Neural progenitor cell (in vitro differentiated cells): ENCODE results near the gene RBBP8NL.

ENCODE experiments used
- EZH2 ChIP-seq: fragments of 200-600 bp; sonication (generic); IDR thresholded peaks from 2 replicates; pipeline ENCODE4 v1.6.1; 2017; ENCODE audit warnings: antibody characterized with exemption, mild to moderate bottlenecking, moderate library complexity
- EZH2phosphoT487 ChIP-seq: fragments of 200-600 bp; sonication (generic); IDR thresholded peaks from 2 replicates; pipeline ENCODE4 v1.6.1; 2017; ENCODE audit warnings: antibody characterized with exemption
- TF ChIP-seq, protein P1 (sequence below): fragments of 200-600 bp; sonication (generic); IDR thresholded peaks from 2 replicates; pipeline ENCODE4 v1.5.1; 2017; ENCODE audit warnings: antibody characterized with exemption, mild to moderate bottlenecking

DNA sequence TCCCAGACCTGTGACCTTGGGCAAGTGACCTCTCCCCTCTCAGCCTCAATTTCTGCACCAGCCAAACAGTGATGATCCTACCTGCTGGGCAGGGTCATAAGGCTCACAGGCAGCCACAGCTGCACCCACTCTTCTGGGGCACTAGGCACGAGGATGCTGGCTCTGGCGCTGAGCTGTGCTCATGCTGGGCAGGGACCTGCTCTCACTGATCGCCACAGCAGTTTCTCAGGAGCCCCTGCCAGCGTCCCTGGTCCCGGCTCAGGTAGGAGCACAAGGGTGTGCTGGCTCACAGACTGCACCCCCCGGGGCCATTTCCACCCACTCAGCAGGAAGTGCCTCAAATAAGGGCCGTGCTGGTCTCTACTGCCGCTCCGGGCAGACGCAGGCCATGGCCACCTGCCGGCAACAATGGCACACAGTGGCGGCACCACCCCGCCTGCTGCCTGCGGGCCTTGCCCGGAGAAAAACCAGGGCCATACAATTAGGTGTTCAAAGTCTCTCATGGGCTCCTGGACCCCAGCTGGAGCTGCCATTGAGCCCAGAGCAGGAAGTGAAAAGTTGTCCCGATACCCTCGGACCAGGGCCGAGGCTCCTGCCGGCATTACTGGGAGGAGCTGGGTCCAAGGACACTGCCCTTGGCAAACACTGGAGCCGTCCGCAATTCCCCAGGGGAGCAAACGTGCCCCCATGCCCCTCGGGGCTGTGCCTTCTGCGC, 15.7 kb downstream of the RBBP8NL start:
- TF ChIP-seq, protein P1, sequence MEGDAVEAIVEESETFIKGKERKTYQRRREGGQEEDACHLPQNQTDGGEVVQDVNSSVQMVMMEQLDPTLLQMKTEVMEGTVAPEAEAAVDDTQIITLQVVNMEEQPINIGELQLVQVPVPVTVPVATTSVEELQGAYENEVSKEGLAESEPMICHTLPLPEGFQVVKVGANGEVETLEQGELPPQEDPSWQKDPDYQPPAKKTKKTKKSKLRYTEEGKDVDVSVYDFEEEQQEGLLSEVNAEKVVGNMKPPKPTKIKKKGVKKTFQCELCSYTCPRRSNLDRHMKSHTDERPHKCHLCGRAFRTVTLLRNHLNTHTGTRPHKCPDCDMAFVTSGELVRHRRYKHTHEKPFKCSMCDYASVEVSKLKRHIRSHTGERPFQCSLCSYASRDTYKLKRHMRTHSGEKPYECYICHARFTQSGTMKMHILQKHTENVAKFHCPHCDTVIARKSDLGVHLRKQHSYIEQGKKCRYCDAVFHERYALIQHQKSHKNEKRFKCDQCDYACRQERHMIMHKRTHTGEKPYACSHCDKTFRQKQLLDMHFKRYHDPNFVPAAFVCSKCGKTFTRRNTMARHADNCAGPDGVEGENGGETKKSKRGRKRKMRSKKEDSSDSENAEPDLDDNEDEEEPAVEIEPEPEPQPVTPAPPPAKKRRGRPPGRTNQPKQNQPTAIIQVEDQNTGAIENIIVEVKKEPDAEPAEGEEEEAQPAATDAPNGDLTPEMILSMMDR = no peak
- TF ChIP-seq EZH2phosphoT487 (no peak), EZH2 (no peak)
